ENCODE results near the gene KIF7.

Gene KIF7

GRCh38 chr15:89623165-89623564 lies 32.1 kb downstream of the KIF7 start:
- H3K4me3 ChIP-seq (ENCODE audit: low read depth in 1 of 2, low read length in 2 of 2): no peak overlapping the region
- H3K9me3 ChIP-seq (ENCODE audit: control insufficient read depth in 1 of 2, low read length in 2 of 2): no peaks in the 10 kb centered on the region
- no peaks in the 10 kb centered on the region for H3K27me3 ChIP-seq (ENCODE audit: control insufficient read depth in 1 of 2, insufficient read depth in 2 of 2, low read length in 2 of 2)
- H3K27ac ChIP-seq (ENCODE audit: low read depth, low read length): no peak overlapping the region
- no peak overlapping the region for H3K9ac ChIP-seq (ENCODE audit: low read depth in 1 of 2, low read length in 2 of 2)
- H3K36me3 ChIP-seq (ENCODE audit: control insufficient read depth in 1 of 2, insufficient read depth in 2 of 2, low read length in 2 of 2): peaks cover 11 to 62% of the 10 kb centered on the region in 2 donors
- H3K4me1 ChIP-seq (ENCODE audit: control insufficient read depth in 1 of 2, insufficient read depth in 2 of 2, low read length in 2 of 2): no peaks in the 10 kb centered on the region

DNA sequence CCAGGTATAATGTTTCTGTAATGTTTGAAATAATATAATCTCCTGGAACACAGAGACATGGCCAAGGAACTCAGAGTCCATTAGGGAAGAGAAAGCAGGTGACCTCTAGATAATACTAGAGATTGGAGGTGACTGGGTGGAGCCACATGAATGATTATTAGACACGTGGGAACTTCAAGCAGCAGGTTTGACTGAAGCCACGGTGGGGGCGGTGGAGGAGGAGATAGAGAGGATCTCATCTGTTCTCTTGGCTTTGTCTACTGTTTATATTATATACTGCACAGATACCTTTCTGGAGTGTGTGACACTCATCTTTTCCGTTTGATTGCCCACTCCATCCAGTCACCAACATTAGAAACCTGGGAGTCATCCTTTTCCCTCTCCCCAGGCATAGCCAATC lies 33.7 kb downstream of the KIF7 start:
- no peak overlapping the region for H3K9ac ChIP-seq (ENCODE audit: low read depth in 1 of 2, low read length in 2 of 2)
- H3K36me3 ChIP-seq (ENCODE audit: control insufficient read depth in 1 of 2, insufficient read depth in 2 of 2, low read length in 2 of 2): peaks cover 11 to 57% of the 10 kb centered on the region in 2 donors
- no peak overlapping the region for H3K27ac ChIP-seq (ENCODE audit: low read depth, low read length)
- no peaks in the 10 kb centered on the region for H3K27me3 ChIP-seq (ENCODE audit: control insufficient read depth in 1 of 2, insufficient read depth in 2 of 2, low read length in 2 of 2)
- H3K4me1 ChIP-seq (ENCODE audit: control insufficient read depth in 1 of 2, insufficient read depth in 2 of 2, low read length in 2 of 2): no peaks in the 10 kb centered on the region
- no peak overlapping the region for H3K4me3 ChIP-seq (ENCODE audit: low read depth in 1 of 2, low read length in 2 of 2)
- H3K9me3 ChIP-seq (ENCODE audit: control insufficient read depth in 1 of 2, low read length in 2 of 2): no peaks in the 10 kb centered on the region

DNA sequence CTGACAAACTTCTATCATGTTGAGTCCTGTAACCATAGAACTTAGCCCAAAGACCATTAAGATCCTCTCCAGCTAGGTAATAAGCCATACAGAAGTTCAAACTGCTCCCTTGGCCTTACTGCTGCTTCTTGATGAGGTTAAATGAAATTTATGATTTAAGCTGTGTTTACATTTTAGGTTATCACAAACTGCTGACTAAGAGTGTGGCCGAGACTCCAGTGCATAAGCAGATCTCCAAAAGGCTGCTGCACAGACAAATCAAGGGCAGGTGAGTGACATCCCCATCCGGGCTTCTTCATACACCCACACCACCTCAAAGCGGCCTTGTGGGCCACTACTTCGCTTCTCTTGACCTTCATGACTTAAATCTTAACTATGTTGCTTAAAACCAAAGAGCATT lies 39.0 kb downstream of the KIF7 start:
- Histone ChIP-seq H3K4me3 (ENCODE audit: low read depth in 1 of 2, low read length in 2 of 2) (no peak overlapping the region), H3K9me3 (ENCODE audit: control insufficient read depth in 1 of 2, low read length in 2 of 2) (peaks cover 5 to 6% of the 10 kb centered on the region in 2 donors), H3K27me3 (ENCODE audit: control insufficient read depth in 1 of 2, insufficient read depth in 2 of 2, low read length in 2 of 2) (no peaks in the 10 kb centered on the region), H3K36me3 (ENCODE audit: control insufficient read depth in 1 of 2, insufficient read depth in 2 of 2, low read length in 2 of 2) (peaks cover 9 to 44% of the 10 kb centered on the region in 2 donors), H3K4me1 (ENCODE audit: control insufficient read depth in 1 of 2, insufficient read depth in 2 of 2, low read length in 2 of 2) (no peaks in the 10 kb centered on the region), H3K9ac (ENCODE audit: low read depth in 1 of 2, low read length in 2 of 2) (no peak overlapping the region), H3K27ac (ENCODE audit: low read depth, low read length) (no peak overlapping the region)

DNA sequence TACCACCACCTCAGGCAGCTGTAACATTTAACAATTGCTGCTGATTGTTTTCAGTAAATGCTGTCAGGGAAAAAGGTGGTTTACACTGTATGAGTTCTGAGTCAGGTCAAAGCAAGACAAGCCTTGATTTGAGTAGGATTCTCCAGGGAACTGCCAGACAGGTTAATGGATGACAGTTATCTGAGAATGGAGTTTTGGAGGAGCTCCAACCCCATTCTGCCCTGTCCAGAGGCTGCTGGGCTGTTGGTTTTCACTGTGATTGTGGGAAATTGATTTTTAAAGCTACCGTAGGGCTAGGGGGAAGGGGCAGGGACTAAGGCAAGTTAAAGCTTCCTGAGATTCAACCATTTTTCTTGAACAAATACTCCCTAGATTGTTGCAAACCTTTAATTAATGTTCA lies 40.1 kb downstream of the KIF7 start:
- Histone ChIP-seq H3K4me3 (ENCODE audit: low read depth in 1 of 2, low read length in 2 of 2) (no peak overlapping the region), H3K9ac (ENCODE audit: low read depth in 1 of 2, low read length in 2 of 2) (no peak overlapping the region), H3K4me1 (ENCODE audit: control insufficient read depth in 1 of 2, insufficient read depth in 2 of 2, low read length in 2 of 2) (no peaks in the 10 kb centered on the region), H3K36me3 (ENCODE audit: control insufficient read depth in 1 of 2, insufficient read depth in 2 of 2, low read length in 2 of 2) (peaks cover 9 to 42% of the 10 kb centered on the region in 2 donors), H3K27ac (ENCODE audit: low read depth, low read length) (no peak overlapping the region), H3K27me3 (ENCODE audit: control insufficient read depth in 1 of 2, insufficient read depth in 2 of 2, low read length in 2 of 2) (no peaks in the 10 kb centered on the region), H3K9me3 (ENCODE audit: control insufficient read depth in 1 of 2, low read length in 2 of 2) (peaks cover 5 to 6% of the 10 kb centered on the region in 2 donors)

- peaks cover 5 to 6% of the 10 kb centered on the region in 2 donors for H3K9me3 ChIP-seq (ENCODE audit: control insufficient read depth in 1 of 2, low read length in 2 of 2)
- H3K36me3 ChIP-seq (ENCODE audit: control insufficient read depth in 1 of 2, insufficient read depth in 2 of 2, low read length in 2 of 2): peaks cover 5 to 32% of the 10 kb centered on the region in 2 donors
- no peak overlapping the region for H3K4me3 ChIP-seq (ENCODE audit: low read depth in 1 of 2, low read length in 2 of 2)
Measured at GRCh38 chr15:89614164-89614563, 41.1 kb downstream of the KIF7 start.

DNA sequence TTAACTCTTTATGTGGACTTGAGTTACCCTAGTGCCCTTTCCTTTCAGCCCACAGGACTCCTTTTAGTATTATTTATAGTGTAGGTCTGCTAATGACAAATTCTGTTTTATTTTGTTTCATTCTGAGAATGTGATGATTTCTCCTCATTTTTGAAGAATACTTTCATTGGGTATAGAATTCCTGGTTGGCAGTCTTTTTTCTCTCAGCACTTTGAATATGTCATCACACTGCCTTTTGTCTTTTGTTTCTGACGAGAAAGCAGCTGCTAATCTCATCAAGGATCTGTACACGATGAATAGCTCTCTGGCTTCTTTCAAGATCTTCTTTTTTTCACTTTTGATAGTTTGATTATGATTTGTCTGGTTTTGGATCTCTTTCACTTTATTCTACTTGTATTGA lies 42.2 kb downstream of the KIF7 start:
- no peaks in the 10 kb centered on the region for H3K27me3 ChIP-seq (ENCODE audit: control insufficient read depth in 1 of 2, insufficient read depth in 2 of 2, low read length in 2 of 2)
- H3K4me3 ChIP-seq (ENCODE audit: low read depth in 1 of 2, low read length in 2 of 2): no peak overlapping the region
- peaks cover 5 to 26% of the 10 kb centered on the region in 2 donors for H3K36me3 ChIP-seq (ENCODE audit: control insufficient read depth in 1 of 2, insufficient read depth in 2 of 2, low read length in 2 of 2)
- peaks cover 5 to 6% of the 10 kb centered on the region in 2 donors for H3K9me3 ChIP-seq (ENCODE audit: control insufficient read depth in 1 of 2, low read length in 2 of 2)
- H3K27ac ChIP-seq (ENCODE audit: low read depth, low read length): no peak overlapping the region
- no peak overlapping the region for H3K9ac ChIP-seq (ENCODE audit: low read depth in 1 of 2, low read length in 2 of 2)
- no peaks in the 10 kb centered on the region for H3K4me1 ChIP-seq (ENCODE audit: control insufficient read depth in 1 of 2, insufficient read depth in 2 of 2, low read length in 2 of 2)

More at GRCh38 chr15:89614164-89614563, 41.1 kb downstream of the KIF7 start:
- H3K27me3 ChIP-seq (ENCODE audit: control insufficient read depth in 1 of 2, insufficient read depth in 2 of 2, low read length in 2 of 2): no peaks in the 10 kb centered on the region
- no peak overlapping the region for H3K27ac ChIP-seq (ENCODE audit: low read depth, low read length)
- H3K9ac ChIP-seq (ENCODE audit: low read depth in 1 of 2, low read length in 2 of 2): no peak overlapping the region
- H3K4me1 ChIP-seq (ENCODE audit: control insufficient read depth in 1 of 2, insufficient read depth in 2 of 2, low read length in 2 of 2): no peaks in the 10 kb centered on the region

- no peaks in the 10 kb centered on the region for H3K27me3 ChIP-seq (ENCODE audit: control insufficient read depth in 1 of 2, insufficient read depth in 2 of 2, low read length in 2 of 2)
- H3K36me3 ChIP-seq (ENCODE audit: control insufficient read depth in 1 of 2, insufficient read depth in 2 of 2, low read length in 2 of 2): peaks cover 5 to 15% of the 10 kb centered on the region in 2 donors
Measured at GRCh38 chr15:89611317-89611716, 44.0 kb downstream of the KIF7 start.

DNA sequence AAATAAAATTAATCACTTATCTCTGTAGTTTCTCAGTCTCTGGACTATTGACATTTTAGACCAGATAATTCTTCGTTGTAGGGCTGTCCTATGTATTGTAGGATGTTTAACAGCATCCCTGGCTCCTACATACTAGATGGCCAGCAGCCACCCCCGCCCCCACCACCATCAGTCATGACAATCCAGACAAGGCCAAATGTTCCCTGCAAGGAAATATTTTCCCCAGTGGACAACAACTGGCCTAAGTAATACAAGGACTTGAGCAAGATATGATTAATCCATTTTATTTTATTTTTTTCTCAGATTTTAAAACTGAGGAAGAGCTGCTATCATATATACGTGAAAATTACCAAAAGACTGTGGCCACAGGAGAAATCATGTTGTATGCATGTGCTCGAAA lies 56.2 kb downstream of the KIF7 start:
- Histone ChIP-seq H3K36me3 (ENCODE audit: control insufficient read depth in 1 of 2, insufficient read depth in 2 of 2, low read length in 2 of 2) (peaks cover 0 to 13% of the 10 kb centered on the region in 2 donors), H3K9me3 (ENCODE audit: control insufficient read depth in 1 of 2, low read length in 2 of 2) (no peaks in the 10 kb centered on the region), H3K4me3 (ENCODE audit: low read depth in 1 of 2, low read length in 2 of 2) (no peak overlapping the region), H3K4me1 (ENCODE audit: control insufficient read depth in 1 of 2, insufficient read depth in 2 of 2, low read length in 2 of 2) (peaks cover 0 to 3% of the 10 kb centered on the region in 2 donors), H3K9ac (ENCODE audit: low read depth in 1 of 2, low read length in 2 of 2) (no peak overlapping the region), H3K27ac (ENCODE audit: low read depth, low read length) (no peak overlapping the region), H3K27me3 (ENCODE audit: control insufficient read depth in 1 of 2, insufficient read depth in 2 of 2, low read length in 2 of 2) (no peaks in the 10 kb centered on the region)

More at GRCh38 chr15:89611317-89611716, 44.0 kb downstream of the KIF7 start:
- Histone ChIP-seq H3K4me1 (ENCODE audit: control insufficient read depth in 1 of 2, insufficient read depth in 2 of 2, low read length in 2 of 2) (no peaks in the 10 kb centered on the region), H3K4me3 (ENCODE audit: low read depth in 1 of 2, low read length in 2 of 2) (no peak overlapping the region), H3K9ac (ENCODE audit: low read depth in 1 of 2, low read length in 2 of 2) (no peak overlapping the region), H3K27ac (ENCODE audit: low read depth, low read length) (no peak overlapping the region), H3K9me3 (ENCODE audit: control insufficient read depth in 1 of 2, low read length in 2 of 2) (peaks cover 5 to 6% of the 10 kb centered on the region in 2 donors)

DNA sequence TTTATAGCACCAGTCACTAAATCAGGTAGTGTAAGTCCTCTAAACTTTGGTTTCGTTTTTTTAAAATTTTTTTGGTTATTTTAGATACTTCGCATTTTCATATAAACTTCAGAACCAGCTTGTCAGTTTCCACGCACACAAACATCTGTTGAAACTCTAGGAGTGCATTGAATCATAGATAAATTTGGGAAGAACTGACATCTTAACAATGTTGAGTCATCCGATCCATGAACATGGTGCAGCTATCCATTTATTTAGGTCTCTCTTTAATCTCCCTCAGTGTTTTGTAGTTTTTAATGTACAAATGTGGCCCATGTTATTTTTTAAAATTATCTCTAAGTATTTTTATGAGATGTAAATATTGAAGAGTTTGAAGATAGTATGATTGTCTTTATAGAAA lies 62.2 kb downstream of the KIF7 start:
- H3K4me3 ChIP-seq (ENCODE audit: low read depth in 1 of 2, low read length in 2 of 2): no peak overlapping the region
- H3K27ac ChIP-seq (ENCODE audit: low read depth, low read length): no peak overlapping the region
- no peak overlapping the region for H3K9ac ChIP-seq (ENCODE audit: low read depth in 1 of 2, low read length in 2 of 2)
- H3K27me3 ChIP-seq (ENCODE audit: control insufficient read depth in 1 of 2, insufficient read depth in 2 of 2, low read length in 2 of 2): no peaks in the 10 kb centered on the region
- H3K9me3 ChIP-seq (ENCODE audit: control insufficient read depth in 1 of 2, low read length in 2 of 2): no peaks in the 10 kb centered on the region
- peaks cover 0 to 8% of the 10 kb centered on the region in 2 donors for H3K36me3 ChIP-seq (ENCODE audit: control insufficient read depth in 1 of 2, insufficient read depth in 2 of 2, low read length in 2 of 2)
- peaks cover 0 to 3% of the 10 kb centered on the region in 2 donors for H3K4me1 ChIP-seq (ENCODE audit: control insufficient read depth in 1 of 2, insufficient read depth in 2 of 2, low read length in 2 of 2)

- Histone ChIP-seq H3K27me3 (ENCODE audit: control insufficient read depth in 1 of 2, insufficient read depth in 2 of 2, low read length in 2 of 2) (no peaks in the 10 kb centered on the region), H3K9me3 (ENCODE audit: control insufficient read depth in 1 of 2, low read length in 2 of 2) (no peaks in the 10 kb centered on the region), H3K27ac (ENCODE audit: low read depth, low read length) (no peak overlapping the region), H3K36me3 (ENCODE audit: control insufficient read depth in 1 of 2, insufficient read depth in 2 of 2, low read length in 2 of 2) (peaks cover 0 to 9% of the 10 kb centered on the region in 2 donors), H3K4me3 (ENCODE audit: low read depth in 1 of 2, low read length in 2 of 2) (no peak overlapping the region), H3K9ac (ENCODE audit: low read depth in 1 of 2, low read length in 2 of 2) (no peak overlapping the region), H3K4me1 (ENCODE audit: control insufficient read depth in 1 of 2, insufficient read depth in 2 of 2, low read length in 2 of 2) (peaks cover 0 to 3% of the 10 kb centered on the region in 2 donors)
Measured at GRCh38 chr15:89591834-89592233, 63.4 kb downstream of the KIF7 start.

DNA sequence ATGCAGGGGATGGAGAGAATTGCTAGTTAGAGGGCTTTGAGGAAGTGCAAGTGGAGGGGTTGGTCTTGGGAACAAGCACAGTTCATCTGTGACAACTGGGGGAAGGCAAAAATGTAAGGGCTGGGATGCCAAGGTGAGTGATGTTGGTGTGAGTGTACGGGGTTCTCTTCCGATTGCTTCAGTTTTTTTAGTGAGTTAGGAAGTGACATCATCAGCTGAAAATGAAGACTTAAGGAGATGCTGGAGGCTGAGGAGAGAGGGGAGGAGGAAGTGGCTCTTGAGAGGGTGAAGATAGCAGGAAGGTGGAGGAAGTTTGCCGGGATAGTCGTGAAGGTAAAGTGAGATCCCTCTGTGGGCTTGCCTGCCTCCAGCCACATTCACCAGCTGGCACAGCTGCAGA lies 67.3 kb downstream of the KIF7 start:
- H3K9ac ChIP-seq (ENCODE audit: low read depth in 1 of 2, low read length in 2 of 2): no peak overlapping the region
- no peak overlapping the region for H3K4me3 ChIP-seq (ENCODE audit: low read depth in 1 of 2, low read length in 2 of 2)

More for the DNA sequence above, 67.3 kb downstream of the KIF7 start:
- Histone ChIP-seq H3K27ac (ENCODE audit: low read depth, low read length) (no peak overlapping the region), H3K36me3 (ENCODE audit: control insufficient read depth in 1 of 2, insufficient read depth in 2 of 2, low read length in 2 of 2) (peaks cover 3 to 14% of the 10 kb centered on the region in 2 donors), H3K9me3 (ENCODE audit: control insufficient read depth in 1 of 2, low read length in 2 of 2) (no peaks in the 10 kb centered on the region), H3K27me3 (ENCODE audit: control insufficient read depth in 1 of 2, insufficient read depth in 2 of 2, low read length in 2 of 2) (no peaks in the 10 kb centered on the region), H3K4me1 (ENCODE audit: control insufficient read depth in 1 of 2, insufficient read depth in 2 of 2, low read length in 2 of 2) (no peaks in the 10 kb centered on the region)
